WTC11 (cell line): Measurements from ENCODE around the gene NPEPPS. TPM values are rescaled to one million over a fixed set of nuclear protein-coding genes. Genes with fewer than 3 reads are reported as not detected.
A peak's percentile ranks its signal among the peaks of the same experiment; 100 is the strongest.

Source experiments
- ATF2 ChIP-seq: sonication (generic); formaldehyde crosslinking; IDR thresholded peaks from 2 replicates; pipeline ENCODE4 v1.8.1; 2022; ENCODE audit warnings: low read depth, missing genetic modification reagents, borderline replicate concordance
- CREB1 ChIP-seq: sonication (generic); formaldehyde crosslinking; IDR thresholded peaks from 2 replicates; pipeline ENCODE4 v1.8.0; 2023; ENCODE audit warnings: mild to moderate bottlenecking, missing genetic modification reagents
- ELF4 ChIP-seq: sonication (generic); formaldehyde crosslinking; IDR thresholded peaks from 2 replicates; pipeline ENCODE4 v1.8.1; 2022; ENCODE audit warnings: low read depth, mild to moderate bottlenecking, moderate library complexity, missing genetic modification reagents
- ETV6 ChIP-seq: sonication (generic); formaldehyde crosslinking; IDR thresholded peaks from 2 replicates; pipeline ENCODE4 v1.8.1; 2022; ENCODE audit warnings: mild to moderate bottlenecking, missing genetic modification reagents
- HMGA2 ChIP-seq: fragments of 250-450 bp; sonication (Bioruptor Pico); IDR thresholded peaks from 2 replicates; pipeline ENCODE4 v1.4.0; 2021; ENCODE audit warnings: mild to moderate bottlenecking, moderate library complexity
- JAZF1 ChIP-seq: fragments of 250-450 bp; sonication (Bioruptor Pico); IDR thresholded peaks from 2 replicates; pipeline ENCODE4 v1.9.0; 2021; ENCODE audit warnings: moderate library complexity, mild to moderate bottlenecking, inconsistent platforms
- MAX ChIP-seq: sonication (generic); formaldehyde crosslinking; IDR thresholded peaks from 2 replicates; pipeline ENCODE4 v1.8.0; 2022; ENCODE audit warnings: mild to moderate bottlenecking, missing genetic modification reagents
- MXD4 ChIP-seq: fragments of 250-450 bp; sonication (Bioruptor Pico); IDR thresholded peaks from 2 replicates; pipeline ENCODE4 v1.8.0; 2021; ENCODE audit warnings: mild to moderate bottlenecking, moderate library complexity, borderline replicate concordance
- MYBL2 ChIP-seq: sonication (generic); formaldehyde crosslinking; IDR thresholded peaks from 2 replicates; pipeline ENCODE4 v1.8.1; 2023; ENCODE audit warnings: mild to moderate bottlenecking, moderate library complexity, missing genetic modification reagents
- NR2C2 ChIP-seq: sonication (generic); formaldehyde crosslinking; IDR thresholded peaks from 2 replicates; pipeline ENCODE4 v1.8.0; 2022; ENCODE audit warnings: mild to moderate bottlenecking, missing genetic modification reagents
- PRDM15 ChIP-seq: sonication (generic); formaldehyde crosslinking; IDR thresholded peaks from 2 replicates; pipeline ENCODE4 v1.8.0; 2022; ENCODE audit warnings: missing genetic modification reagents
- SP1 ChIP-seq: sonication (generic); formaldehyde crosslinking; conservative IDR thresholded peaks from 2 replicates; pipeline ENCODE4 v1.8.1; 2022; ENCODE audit warnings: missing genetic modification reagents
- TEAD1 ChIP-seq: sonication (generic); formaldehyde crosslinking; IDR thresholded peaks from 2 replicates; pipeline ENCODE4 v1.8.0; 2022; ENCODE audit warnings: mild to moderate bottlenecking, missing genetic modification reagents
- ZBTB43 ChIP-seq: sonication (generic); formaldehyde crosslinking; IDR thresholded peaks from 2 replicates; pipeline ENCODE4 v1.8.1; 2023; ENCODE audit warnings: mild to moderate bottlenecking, missing genetic modification reagents
- ZMAT4 ChIP-seq: fragments of 250-450 bp; sonication (Bioruptor Pico); IDR thresholded peaks from 2 replicates; pipeline ENCODE4 v1.9.0; 2021; ENCODE audit warnings: mild to moderate bottlenecking
- ZNF121 ChIP-seq: sonication (generic); formaldehyde crosslinking; IDR thresholded peaks from 2 replicates; pipeline ENCODE4 v1.8.0; 2023; ENCODE audit warnings: missing genetic modification reagents
- ZNF138 ChIP-seq: sonication (generic); formaldehyde crosslinking; conservative IDR thresholded peaks from 2 replicates; pipeline ENCODE4 v1.8.1; 2022; ENCODE audit warnings: mild to moderate bottlenecking, moderate library complexity, missing genetic modification reagents
- ZNF396 ChIP-seq: fragments of 250-450 bp; sonication (Bioruptor Pico); IDR thresholded peaks from 2 replicates; pipeline ENCODE4 v1.8.0; 2021; ENCODE audit warnings: mild to moderate bottlenecking, moderate library complexity, borderline replicate concordance
- ZNF532 ChIP-seq: fragments of 250-450 bp; sonication (Bioruptor Pico); IDR thresholded peaks from 2 replicates; pipeline ENCODE4 v1.9.0; 2021; ENCODE audit warnings: mild to moderate bottlenecking, borderline replicate concordance
- total RNA-seq: library from RNA; stranded (reverse); gene quantifications from 3 replicates; pipeline ENCODE4 v1.2.3, GENCODE V29; 2021
- TF ChIP-seq, protein P1 (sequence below): sonication (generic); formaldehyde crosslinking; IDR thresholded peaks from 2 replicates; pipeline ENCODE4 v1.8.1; 2022; ENCODE audit warnings: mild to moderate bottlenecking, moderate library complexity, missing genetic modification reagents
- TF ChIP-seq, protein P2 (sequence below): fragments of 250-450 bp; sonication (Bioruptor Pico); IDR thresholded peaks from 2 replicates; pipeline ENCODE4 v2.1.2; 2022; ENCODE audit warnings: mild to moderate bottlenecking, moderate library complexity
- TF ChIP-seq, protein P3 (sequence below): sonication (generic); formaldehyde crosslinking; IDR thresholded peaks from 2 replicates; pipeline ENCODE4 v1.8.0; 2022; ENCODE audit warnings: mild to moderate bottlenecking, missing genetic modification reagents

The NPEPPS gene
- total RNA-seq, 1 experiment from 2014 or later: 127 TPM

DNA sequence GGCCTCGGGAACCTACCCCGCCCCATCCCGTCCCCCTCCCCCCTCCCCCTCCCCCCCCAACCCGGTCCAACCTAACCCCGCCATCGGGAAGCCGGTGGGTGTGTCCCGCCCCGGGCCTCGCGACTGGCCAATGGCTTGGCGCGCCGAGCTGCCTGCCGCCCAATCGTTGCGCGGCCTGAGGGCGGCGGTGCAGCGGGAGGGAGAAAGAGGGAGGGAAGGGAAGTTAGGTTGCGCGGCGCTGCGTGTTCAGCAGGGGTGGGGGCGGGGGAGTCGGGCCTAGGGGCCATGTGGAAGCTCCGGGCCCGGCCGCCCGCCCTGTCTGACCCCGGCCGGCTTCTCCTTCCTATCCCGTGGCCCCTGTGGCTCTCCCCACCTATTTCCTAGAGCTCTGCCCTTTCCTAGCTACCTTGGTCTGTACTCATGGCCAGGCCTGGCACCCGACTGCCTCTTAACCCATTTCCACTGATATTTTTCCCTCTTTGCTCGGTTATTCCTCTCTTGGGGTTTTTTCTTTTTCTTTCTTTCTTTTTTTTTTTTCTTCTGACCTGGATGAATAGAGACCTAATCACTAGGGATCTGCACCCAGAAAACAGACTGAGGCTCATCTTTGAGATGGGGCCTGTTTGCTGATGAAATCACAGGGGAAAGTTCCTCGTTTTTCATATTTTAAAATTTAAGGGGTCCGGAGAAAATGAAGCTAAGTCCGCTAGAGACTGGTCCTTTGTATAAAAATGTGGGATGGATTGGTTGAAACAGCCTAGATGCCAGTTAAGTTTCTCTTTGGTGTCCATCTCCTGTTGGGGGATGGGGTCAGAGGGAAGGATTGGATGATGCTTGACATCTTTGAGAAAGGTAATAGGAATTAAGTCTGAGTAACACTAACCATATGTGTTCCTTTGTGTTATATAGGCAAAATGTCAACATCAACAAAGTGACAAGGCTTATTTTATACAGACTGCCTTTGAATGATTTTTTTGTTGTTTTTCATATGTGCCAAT is 119.9 kb downstream of the NPEPPS start (continued):
- TF ChIP-seq ZNF138 (CRISPR knock-in tag): no peak
- TF ChIP-seq MAX (CRISPR knock-in tag): peak; percentile 83
- peak; percentile 55; the same call in 1 of the 2 replicates for TF ChIP-seq TEAD1 (CRISPR knock-in tag)
- TF ChIP-seq JAZF1 (CRISPR knock-in tag): no peak
- TF ChIP-seq, protein P1, sequence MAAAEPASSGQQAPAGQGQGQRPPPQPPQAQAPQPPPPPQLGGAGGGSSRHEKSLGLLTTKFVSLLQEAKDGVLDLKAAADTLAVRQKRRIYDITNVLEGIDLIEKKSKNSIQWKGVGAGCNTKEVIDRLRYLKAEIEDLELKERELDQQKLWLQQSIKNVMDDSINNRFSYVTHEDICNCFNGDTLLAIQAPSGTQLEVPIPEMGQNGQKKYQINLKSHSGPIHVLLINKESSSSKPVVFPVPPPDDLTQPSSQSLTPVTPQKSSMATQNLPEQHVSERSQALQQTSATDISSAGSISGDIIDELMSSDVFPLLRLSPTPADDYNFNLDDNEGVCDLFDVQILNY (CRISPR knock-in tag): 0 out of 2 replicates have a peak, but pooled peaks have one; percentile 55
- TF ChIP-seq PRDM15 (CRISPR knock-in tag): no peak; the same call in 1 of the 2 replicates
- TF ChIP-seq ZNF396: no peak
- no peak for TF ChIP-seq CREB1
- TF ChIP-seq ELF4 (CRISPR knock-in tag): no peak
- TF ChIP-seq, protein P2, sequence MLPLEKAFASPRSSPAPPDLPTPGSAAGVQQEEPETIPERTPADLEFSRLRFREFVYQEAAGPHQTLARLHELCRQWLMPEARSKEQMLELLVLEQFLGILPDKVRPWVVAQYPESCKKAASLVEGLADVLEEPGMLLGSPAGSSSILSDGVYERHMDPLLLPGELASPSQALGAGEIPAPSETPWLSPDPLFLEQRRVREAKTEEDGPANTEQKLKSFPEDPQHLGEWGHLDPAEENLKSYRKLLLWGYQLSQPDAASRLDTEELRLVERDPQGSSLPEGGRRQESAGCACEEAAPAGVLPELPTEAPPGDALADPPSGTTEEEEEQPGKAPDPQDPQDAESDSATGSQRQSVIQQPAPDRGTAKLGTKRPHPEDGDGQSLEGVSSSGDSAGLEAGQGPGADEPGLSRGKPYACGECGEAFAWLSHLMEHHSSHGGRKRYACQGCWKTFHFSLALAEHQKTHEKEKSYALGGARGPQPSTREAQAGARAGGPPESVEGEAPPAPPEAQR: no peak
- no peak for TF ChIP-seq ZMAT4
- no peak for TF ChIP-seq HMGA2 (CRISPR knock-in tag)
- TF ChIP-seq MXD4 (CRISPR knock-in tag): no peak
- no peak for TF ChIP-seq ATF2 (CRISPR knock-in tag)
- TF ChIP-seq ZNF121: no peak
- no peak for TF ChIP-seq ZNF532 (CRISPR knock-in tag)
- peak; percentile 83 for TF ChIP-seq SP1 (CRISPR knock-in tag)
- TF ChIP-seq, protein P3, sequence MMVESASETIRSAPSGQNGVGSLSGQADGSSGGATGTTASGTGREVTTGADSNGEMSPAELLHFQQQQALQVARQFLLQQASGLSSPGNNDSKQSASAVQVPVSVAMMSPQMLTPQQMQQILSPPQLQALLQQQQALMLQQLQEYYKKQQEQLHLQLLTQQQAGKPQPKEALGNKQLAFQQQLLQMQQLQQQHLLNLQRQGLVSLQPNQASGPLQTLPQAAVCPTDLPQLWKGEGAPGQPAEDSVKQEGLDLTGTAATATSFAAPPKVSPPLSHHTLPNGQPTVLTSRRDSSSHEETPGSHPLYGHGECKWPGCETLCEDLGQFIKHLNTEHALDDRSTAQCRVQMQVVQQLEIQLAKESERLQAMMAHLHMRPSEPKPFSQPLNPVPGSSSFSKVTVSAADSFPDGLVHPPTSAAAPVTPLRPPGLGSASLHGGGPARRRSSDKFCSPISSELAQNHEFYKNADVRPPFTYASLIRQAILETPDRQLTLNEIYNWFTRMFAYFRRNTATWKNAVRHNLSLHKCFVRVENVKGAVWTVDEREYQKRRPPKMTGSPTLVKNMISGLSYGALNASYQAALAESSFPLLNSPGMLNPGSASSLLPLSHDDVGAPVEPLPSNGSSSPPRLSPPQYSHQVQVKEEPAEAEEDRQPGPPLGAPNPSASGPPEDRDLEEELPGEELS (CRISPR knock-in tag): no peak
- no peak for TF ChIP-seq ETV6 (CRISPR knock-in tag)
- TF ChIP-seq NR2C2 (CRISPR knock-in tag): no peak
- no peak for TF ChIP-seq ZBTB43 (CRISPR knock-in tag)
- TF ChIP-seq MYBL2 (CRISPR knock-in tag): no peak
